SJCRH30 (cell line): ENCODE measurements around the gene PALMD. TPM values are rescaled to one million over a fixed set of nuclear protein-coding genes. Genes with fewer than 3 reads are reported as not detected.

Source experiments
- DNase-seq, 2 experiments: peaks; one replicate each; pipeline ENCODE4 v3.0.0-alpha.2; 2015 to 2020
- H3K27ac ChIP-seq: fragments of 250-450 bp; sonication (Bioruptor Pico); 2 replicates; pipeline ENCODE4 v1.5.1; 2020; ENCODE audit warnings: mild to moderate bottlenecking, moderate library complexity
- H3K27me3 ChIP-seq: fragments of 250-450 bp; sonication (Bioruptor Pico); 2 replicates; pipeline ENCODE4 v1.5.1; 2020; ENCODE audit warnings: mild to moderate bottlenecking, moderate library complexity
- H3K36me3 ChIP-seq: fragments of 250-450 bp; sonication (Bioruptor Pico); 2 replicates; pipeline ENCODE4 v1.5.1; 2020; ENCODE audit warnings: mild to moderate bottlenecking, moderate library complexity
- H3K4me1 ChIP-seq: fragments of 250-450 bp; sonication (Bioruptor Pico); 2 replicates; pipeline ENCODE4 v1.5.1; 2020; ENCODE audit warnings: mild to moderate bottlenecking, moderate library complexity
- H3K4me3 ChIP-seq: fragments of 250-450 bp; sonication (Bioruptor Pico); 2 replicates; pipeline ENCODE4 v1.5.1; 2020; ENCODE audit warnings: mild to moderate bottlenecking, moderate library complexity
- H3K9me3 ChIP-seq: fragments of 250-450 bp; sonication (Bioruptor Pico); replicated peaks from 2 replicates; pipeline ENCODE4 v1.5.1; 2020; ENCODE audit warnings: mild to moderate bottlenecking, moderate library complexity
- total RNA-seq: library from RNA; depleted of rRNA; stranded (reverse); fragments of >200 nt; shearing (Covaris generic); gene quantifications from 2 replicates; pipeline ENCODE4 v1.2.3, GENCODE V29; 2014

PALMD gene
- total RNA-seq, 1 experiment from 2014 or later, result 33.5 TPM

- Histone ChIP-seq H3K27ac (no peak overlapping the region), H3K9me3 (no peaks in the 10 kb centered on the region), H3K36me3 (no peaks in the 10 kb centered on the region), H3K4me1 (no peaks in the 10 kb centered on the region), H3K27me3 (no peaks in the 10 kb centered on the region), H3K4me3 (no peak overlapping the region)
- DNase-seq, result no peak
Measured at GRCh38 chr1:99614728-99615127, 31.2 kb upstream of the PALMD start.

- Histone ChIP-seq H3K4me3 (no peak overlapping the region), H3K36me3 (no peaks in the 10 kb centered on the region), H3K27me3 (no peaks in the 10 kb centered on the region), H3K9me3 (no peaks in the 10 kb centered on the region), H3K27ac (no peak overlapping the region), H3K4me1 (peaks cover 27% of the 10 kb centered on the region)
- peak; percentile 21 to 39 for DNase-seq
Measured at GRCh38 chr1:99619583-99619982, 26.3 kb upstream of the PALMD start.

GRCh38 chr1:99621340-99621901, 24.5 kb upstream of the PALMD start:
- H3K27ac ChIP-seq, result peak overlapping the region; percentile 66
- H3K36me3 ChIP-seq, result no peaks in the 10 kb centered on the region
- H3K27me3 ChIP-seq, result no peaks in the 10 kb centered on the region
- H3K4me3 ChIP-seq, result peak overlapping the region; percentile 15; the same call in 1 of the 2 replicates
- H3K4me1 ChIP-seq, result peaks cover 27% of the 10 kb centered on the region
- H3K9me3 ChIP-seq, result no peaks in the 10 kb centered on the region
- peak; percentile 79 to 87 for DNase-seq

GRCh38 chr1:99622702-99623347, 23.1 kb upstream of the PALMD start:
- Histone ChIP-seq H3K4me1 (peaks cover 27% of the 10 kb centered on the region), H3K9me3 (no peaks in the 10 kb centered on the region), H3K4me3 (no peak overlapping the region), H3K36me3 (no peaks in the 10 kb centered on the region), H3K27me3 (no peaks in the 10 kb centered on the region), H3K27ac (no peak overlapping the region)
- no peak for DNase-seq

GRCh38 chr1:99623554-99623953, 22.4 kb upstream of the PALMD start:
- no peak for DNase-seq
- H3K4me3 ChIP-seq, result no peak overlapping the region
- no peaks in the 10 kb centered on the region for H3K9me3 ChIP-seq
- no peaks in the 10 kb centered on the region for H3K36me3 ChIP-seq
- peaks cover 27% of the 10 kb centered on the region for H3K4me1 ChIP-seq
- H3K27me3 ChIP-seq, result no peaks in the 10 kb centered on the region
- no peak overlapping the region for H3K27ac ChIP-seq

- H3K36me3 ChIP-seq, result no peaks in the 10 kb centered on the region
- no peaks in the 10 kb centered on the region for H3K9me3 ChIP-seq
- no peaks in the 10 kb centered on the region for H3K27me3 ChIP-seq
- no peak overlapping the region for H3K27ac ChIP-seq
- DNase-seq, result no peak
- no peak overlapping the region for H3K4me3 ChIP-seq
- H3K4me1 ChIP-seq, result peaks cover 14% of the 10 kb centered on the region
Measured at GRCh38 chr1:99627615-99628014, 18.3 kb upstream of the PALMD start.

GRCh38 chr1:99629164-99629563, 16.7 kb upstream of the PALMD start:
- Histone ChIP-seq H3K4me3 (no peak overlapping the region), H3K4me1 (peaks cover 4% of the 10 kb centered on the region), H3K36me3 (no peaks in the 10 kb centered on the region), H3K9me3 (no peaks in the 10 kb centered on the region), H3K27me3 (no peaks in the 10 kb centered on the region), H3K27ac (no peak overlapping the region)
- no peak for DNase-seq

GRCh38 chr1:99634971-99635624, 10.8 kb upstream of the PALMD start:
- Histone ChIP-seq H3K36me3 (no peaks in the 10 kb centered on the region), H3K9me3 (no peaks in the 10 kb centered on the region), H3K4me1 (peaks cover 21% of the 10 kb centered on the region), H3K4me3 (no peak overlapping the region), H3K27ac (no peak overlapping the region), H3K27me3 (no peaks in the 10 kb centered on the region)
- no peak for DNase-seq

- H3K27me3 ChIP-seq, result no peaks in the 10 kb centered on the region
- peaks cover 26% of the 10 kb centered on the region for H3K4me1 ChIP-seq
- H3K9me3 ChIP-seq, result no peaks in the 10 kb centered on the region
- H3K36me3 ChIP-seq, result no peaks in the 10 kb centered on the region
- no peak for DNase-seq
- H3K4me3 ChIP-seq, result no peak overlapping the region
- H3K27ac ChIP-seq, result no peak overlapping the region
Measured at GRCh38 chr1:99635664-99636063, 10.2 kb upstream of the PALMD start.

GRCh38 chr1:99636647-99637175, 9.2 kb upstream of the PALMD start:
- Histone ChIP-seq H3K4me1 (peaks cover 26% of the 10 kb centered on the region), H3K36me3 (no peaks in the 10 kb centered on the region), H3K4me3 (no peak overlapping the region), H3K9me3 (no peaks in the 10 kb centered on the region), H3K27me3 (no peaks in the 10 kb centered on the region), H3K27ac (no peak overlapping the region)
- DNase-seq, result no peak

- Histone ChIP-seq H3K9me3 (no peaks in the 10 kb centered on the region), H3K36me3 (no peaks in the 10 kb centered on the region), H3K4me3 (no peak overlapping the region), H3K27me3 (no peaks in the 10 kb centered on the region), H3K27ac (no peak overlapping the region), H3K4me1 (peaks cover 26% of the 10 kb centered on the region)
- DNase-seq, result no peak
Measured at GRCh38 chr1:99638853-99639252, 7.1 kb upstream of the PALMD start.

GRCh38 chr1:99639408-99639807, 6.5 kb upstream of the PALMD start:
- no peaks in the 10 kb centered on the region for H3K27me3 ChIP-seq
- H3K36me3 ChIP-seq, result no peaks in the 10 kb centered on the region
- H3K4me3 ChIP-seq, result no peak overlapping the region
- DNase-seq, result peak in 1 of 2 experiments; percentile 42
- no peak overlapping the region for H3K27ac ChIP-seq
- peaks cover 26% of the 10 kb centered on the region for H3K4me1 ChIP-seq
- H3K9me3 ChIP-seq, result no peaks in the 10 kb centered on the region

GRCh38 chr1:99639945-99640344, 6.0 kb upstream of the PALMD start:
- no peak for DNase-seq
- Histone ChIP-seq H3K4me1 (peaks cover 30% of the 10 kb centered on the region), H3K27ac (no peak overlapping the region), H3K4me3 (no peak overlapping the region), H3K9me3 (no peaks in the 10 kb centered on the region), H3K36me3 (no peaks in the 10 kb centered on the region), H3K27me3 (no peaks in the 10 kb centered on the region)

- H3K27me3 ChIP-seq, result no peaks in the 10 kb centered on the region
- H3K4me3 ChIP-seq, result no peak overlapping the region
- no peak overlapping the region for H3K27ac ChIP-seq
- no peaks in the 10 kb centered on the region for H3K36me3 ChIP-seq
- peaks cover 26% of the 10 kb centered on the region for H3K4me1 ChIP-seq
- no peak for DNase-seq
- no peaks in the 10 kb centered on the region for H3K9me3 ChIP-seq
Measured at GRCh38 chr1:99640672-99641071, 5.2 kb upstream of the PALMD start.

- DNase-seq, result no peak
- Histone ChIP-seq H3K4me3 (no peak overlapping the region), H3K4me1 (peaks cover 24% of the 10 kb centered on the region), H3K9me3 (no peaks in the 10 kb centered on the region), H3K36me3 (no peaks in the 10 kb centered on the region), H3K27me3 (no peaks in the 10 kb centered on the region), H3K27ac (no peak overlapping the region)
Measured at GRCh38 chr1:99641558-99641957, 4.4 kb upstream of the PALMD start.
